ENCODE measurements around the gene APBA2.
"Not testable (repeated sequence)": the region's sequence is repeated elsewhere in the genome, so short reads cannot be mapped to it uniquely, and the experiment has no call there.

The APBA2 gene

GRCh38 chr15:28879551-28879950 is 6.2 kb upstream of the APBA2 start:
- FAIRE-seq: no peak

- FAIRE-seq: no peak
Observed at GRCh38 chr15:28880680-28881079, 5.1 kb upstream of the APBA2 start.

GRCh38 chr15:28881170-28881569 is 4.6 kb upstream of the APBA2 start:
- no peak for FAIRE-seq

- no peak for FAIRE-seq
Observed at GRCh38 chr15:28881600-28881999, 4.2 kb upstream of the APBA2 start.

- FAIRE-seq: no peak
Observed at GRCh38 chr15:28884151-28884940, 1.4 kb upstream of the APBA2 start.

- no peak for FAIRE-seq
Observed at GRCh38 chr15:28885128-28885629, 595 bp upstream of the APBA2 start.

GRCh38 chr15:28886431-28887338 is 911 bp downstream of the APBA2 start:
- FAIRE-seq: no peak

GRCh38 chr15:28887339-28888174 is 1.8 kb downstream of the APBA2 start:
- FAIRE-seq: no peak

GRCh38 chr15:28888302-28888894 is 2.6 kb downstream of the APBA2 start:
- FAIRE-seq: no peak

- no peak for FAIRE-seq
Observed at GRCh38 chr15:28888900-28889299, 3.1 kb downstream of the APBA2 start.

- FAIRE-seq: no peak
Observed at GRCh38 chr15:28889346-28889745, 3.6 kb downstream of the APBA2 start.

GRCh38 chr15:28889871-28890270 is 4.1 kb downstream of the APBA2 start:
- FAIRE-seq: not testable (repeated sequence)

- FAIRE-seq: not testable (repeated sequence)
Observed at GRCh38 chr15:28890291-28890690, 4.5 kb downstream of the APBA2 start.

GRCh38 chr15:28890711-28891495 is 5.1 kb downstream of the APBA2 start:
- no peak for FAIRE-seq

GRCh38 chr15:28891588-28891987 is 5.8 kb downstream of the APBA2 start:
- FAIRE-seq: no peak

- no peak for FAIRE-seq
Observed at GRCh38 chr15:28892789-28893610, 7.2 kb downstream of the APBA2 start.

GRCh38 chr15:28894631-28895030 is 8.9 kb downstream of the APBA2 start:
- no peak for FAIRE-seq

- FAIRE-seq: no peak
Observed at GRCh38 chr15:28895146-28895545, 9.4 kb downstream of the APBA2 start.

- FAIRE-seq: no peak
Observed at GRCh38 chr15:28895566-28895965, 9.8 kb downstream of the APBA2 start.

GRCh38 chr15:28896951-28897350 is 11.2 kb downstream of the APBA2 start:
- FAIRE-seq: no peak

Data from A204.1 (cell line).